IMR-90 (cell line): Measurements from ENCODE around the gene GRAMD2B.

Source experiments
- BHLHE40 ChIP-seq: fragments of 150-350 bp; IDR thresholded peaks from 2 replicates; pipeline ENCODE4 v1.6.1; 2016; ENCODE audit warnings: mild to moderate bottlenecking, low read depth, low read length
- MAFK ChIP-seq: IDR thresholded peaks from 2 replicates; pipeline ENCODE4 v1.6.1; 2012; ENCODE audit warnings: low read depth, low read length, improper control_type of control experiment
- MAZ ChIP-seq: IDR thresholded peaks from 2 replicates; pipeline ENCODE4 v1.6.1; 2012; ENCODE audit warnings: low read depth, mild to moderate bottlenecking, low read length, improper control_type of control experiment, moderate library complexity, borderline replicate concordance
- POLR2A ChIP-seq: IDR thresholded peaks from 2 replicates; pipeline ENCODE4 v1.6.1; 2012; ENCODE audit warnings: mild to moderate bottlenecking, low read depth, low read length
- RAD21 ChIP-seq: IDR thresholded peaks from 2 replicates; pipeline ENCODE4 v1.6.1; 2012; ENCODE audit warnings: low read length, improper control_type of control experiment
- RCOR1 ChIP-seq: IDR thresholded peaks from 2 replicates; pipeline ENCODE4 v1.6.1; 2012; ENCODE audit warnings: mild to moderate bottlenecking, low read length, improper control_type of control experiment; ENCODE audit not compliant: insufficient replicate concordance
- RFX5 ChIP-seq: IDR thresholded peaks from 2 replicates; pipeline ENCODE4 v1.8.0; 2012; ENCODE audit warnings: low read depth, mild to moderate bottlenecking, low read length, moderate library complexity
- SMC3 ChIP-seq: fragments of 150-350 bp; IDR thresholded peaks from 2 replicates; pipeline ENCODE4 v1.6.1; 2016; ENCODE audit warnings: low read depth, mild to moderate bottlenecking, antibody characterized with exemption, low read length, moderate library complexity
- TF ChIP-seq, protein P1 (sequence below): conservative IDR thresholded peaks from 2 replicates; pipeline ENCODE4 v1.5.1; 2012; ENCODE audit warnings: mild to moderate bottlenecking, low read depth, low read length, improper control_type of control experiment
- TF ChIP-seq, protein P2 (sequence below): fragments of 150-350 bp; IDR thresholded peaks from 2 replicates; pipeline ENCODE4 v1.6.1; 2017; ENCODE audit warnings: mild to moderate bottlenecking, antibody characterized with exemption, low read length, low read depth

DNA sequence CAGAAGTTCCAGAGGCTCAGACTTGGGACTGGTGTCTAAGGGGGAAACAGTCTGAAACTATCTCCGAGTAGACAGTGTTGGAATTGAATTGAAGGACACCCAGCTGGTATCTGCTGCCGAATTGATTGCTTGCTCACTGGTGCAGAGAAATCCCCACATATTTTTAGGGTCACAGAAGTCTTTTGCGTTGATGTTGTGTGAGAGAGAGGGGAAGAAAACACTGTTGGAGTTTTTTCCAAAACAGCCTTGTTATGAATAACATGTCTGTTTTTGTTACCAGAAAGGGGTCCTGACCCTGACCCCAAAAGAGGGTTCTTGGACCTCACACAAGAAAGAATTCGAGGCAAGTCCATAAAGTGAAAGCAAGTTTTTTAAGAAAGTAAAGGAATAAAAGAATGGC lies 90.5 kb downstream of the GRAMD2B start:
- TF ChIP-seq, protein P1, sequence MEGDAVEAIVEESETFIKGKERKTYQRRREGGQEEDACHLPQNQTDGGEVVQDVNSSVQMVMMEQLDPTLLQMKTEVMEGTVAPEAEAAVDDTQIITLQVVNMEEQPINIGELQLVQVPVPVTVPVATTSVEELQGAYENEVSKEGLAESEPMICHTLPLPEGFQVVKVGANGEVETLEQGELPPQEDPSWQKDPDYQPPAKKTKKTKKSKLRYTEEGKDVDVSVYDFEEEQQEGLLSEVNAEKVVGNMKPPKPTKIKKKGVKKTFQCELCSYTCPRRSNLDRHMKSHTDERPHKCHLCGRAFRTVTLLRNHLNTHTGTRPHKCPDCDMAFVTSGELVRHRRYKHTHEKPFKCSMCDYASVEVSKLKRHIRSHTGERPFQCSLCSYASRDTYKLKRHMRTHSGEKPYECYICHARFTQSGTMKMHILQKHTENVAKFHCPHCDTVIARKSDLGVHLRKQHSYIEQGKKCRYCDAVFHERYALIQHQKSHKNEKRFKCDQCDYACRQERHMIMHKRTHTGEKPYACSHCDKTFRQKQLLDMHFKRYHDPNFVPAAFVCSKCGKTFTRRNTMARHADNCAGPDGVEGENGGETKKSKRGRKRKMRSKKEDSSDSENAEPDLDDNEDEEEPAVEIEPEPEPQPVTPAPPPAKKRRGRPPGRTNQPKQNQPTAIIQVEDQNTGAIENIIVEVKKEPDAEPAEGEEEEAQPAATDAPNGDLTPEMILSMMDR: no peak
- TF ChIP-seq BHLHE40 (no peak), RFX5 (no peak), MAZ (no peak), SMC3 (no peak), MAFK (no peak), POLR2A (no peak), RCOR1 (no peak), RAD21 (no peak)
- TF ChIP-seq, protein P2, sequence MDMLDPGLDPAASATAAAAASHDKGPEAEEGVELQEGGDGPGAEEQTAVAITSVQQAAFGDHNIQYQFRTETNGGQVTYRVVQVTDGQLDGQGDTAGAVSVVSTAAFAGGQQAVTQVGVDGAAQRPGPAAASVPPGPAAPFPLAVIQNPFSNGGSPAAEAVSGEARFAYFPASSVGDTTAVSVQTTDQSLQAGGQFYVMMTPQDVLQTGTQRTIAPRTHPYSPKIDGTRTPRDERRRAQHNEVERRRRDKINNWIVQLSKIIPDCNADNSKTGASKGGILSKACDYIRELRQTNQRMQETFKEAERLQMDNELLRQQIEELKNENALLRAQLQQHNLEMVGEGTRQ: no peak
